Ovary (tissue), 3 donors: Measurements from ENCODE around the gene ZNF814.

Source experiments
- POLR2A ChIP-seq: fragments of 450-650 bp; IDR thresholded peaks from one replicate; pipeline ENCODE4 v1.6.1; 2017; ENCODE audit warnings: antibody characterized with exemption, mild to moderate bottlenecking, moderate library complexity
- TF ChIP-seq, protein P1 (sequence below), 3 donors: fragments of 450-650 bp in 2 of 3; fragments of 200-600 bp in 1 of 3; IDR thresholded peaks; one replicate each; pipeline versions ENCODE4 v1.5.1 to v1.8.0; 2016 to 2022; ENCODE audit warnings: antibody characterized with exemption in 3 of 3, mild to moderate bottlenecking in 1 of 3
- donor health status: DM: no; HTN: no; CAD: no.

DNA sequence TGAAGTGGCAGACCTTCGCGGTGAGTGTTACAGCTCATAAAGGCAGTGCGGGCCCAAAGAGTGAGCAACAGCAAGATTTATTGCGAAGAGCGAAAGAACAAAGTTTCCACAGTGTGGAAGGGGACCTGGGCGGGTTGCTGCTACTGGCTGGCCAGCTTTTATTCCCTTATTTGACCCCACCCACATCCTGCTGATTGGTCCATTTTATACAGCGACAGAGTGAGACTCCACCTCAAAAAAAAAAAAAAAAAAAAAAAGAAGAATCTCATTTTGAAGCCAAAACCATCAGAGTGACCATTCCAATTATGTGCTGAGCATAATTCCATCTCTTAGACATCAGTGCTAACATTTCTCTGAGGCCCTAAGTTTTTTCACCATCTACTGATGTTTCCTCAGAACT lies 72.2 kb downstream of the ZNF814 start:
- TF ChIP-seq, protein P1, sequence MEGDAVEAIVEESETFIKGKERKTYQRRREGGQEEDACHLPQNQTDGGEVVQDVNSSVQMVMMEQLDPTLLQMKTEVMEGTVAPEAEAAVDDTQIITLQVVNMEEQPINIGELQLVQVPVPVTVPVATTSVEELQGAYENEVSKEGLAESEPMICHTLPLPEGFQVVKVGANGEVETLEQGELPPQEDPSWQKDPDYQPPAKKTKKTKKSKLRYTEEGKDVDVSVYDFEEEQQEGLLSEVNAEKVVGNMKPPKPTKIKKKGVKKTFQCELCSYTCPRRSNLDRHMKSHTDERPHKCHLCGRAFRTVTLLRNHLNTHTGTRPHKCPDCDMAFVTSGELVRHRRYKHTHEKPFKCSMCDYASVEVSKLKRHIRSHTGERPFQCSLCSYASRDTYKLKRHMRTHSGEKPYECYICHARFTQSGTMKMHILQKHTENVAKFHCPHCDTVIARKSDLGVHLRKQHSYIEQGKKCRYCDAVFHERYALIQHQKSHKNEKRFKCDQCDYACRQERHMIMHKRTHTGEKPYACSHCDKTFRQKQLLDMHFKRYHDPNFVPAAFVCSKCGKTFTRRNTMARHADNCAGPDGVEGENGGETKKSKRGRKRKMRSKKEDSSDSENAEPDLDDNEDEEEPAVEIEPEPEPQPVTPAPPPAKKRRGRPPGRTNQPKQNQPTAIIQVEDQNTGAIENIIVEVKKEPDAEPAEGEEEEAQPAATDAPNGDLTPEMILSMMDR (IDR thresholded peaks at IDR 0.05): no peak
- no peak for TF ChIP-seq POLR2A
